PC-9 (cell line): ENCODE measurements around the gene CCL5.

ENCODE experiments used
- CTCF ChIP-seq: fragments of 200-600 bp; sonication (generic); conservative IDR thresholded peaks from 2 replicates; pipeline ENCODE4 v1.6.1; 2017; ENCODE audit warnings: mixed run types, antibody characterized with exemption, mild to moderate bottlenecking, moderate library complexity
- EZH2 ChIP-seq: fragments of 200-600 bp; sonication (generic); IDR thresholded peaks from 2 replicates; pipeline ENCODE4 v1.8.0; 2017; ENCODE audit warnings: antibody characterized with exemption, low read depth

DNA sequence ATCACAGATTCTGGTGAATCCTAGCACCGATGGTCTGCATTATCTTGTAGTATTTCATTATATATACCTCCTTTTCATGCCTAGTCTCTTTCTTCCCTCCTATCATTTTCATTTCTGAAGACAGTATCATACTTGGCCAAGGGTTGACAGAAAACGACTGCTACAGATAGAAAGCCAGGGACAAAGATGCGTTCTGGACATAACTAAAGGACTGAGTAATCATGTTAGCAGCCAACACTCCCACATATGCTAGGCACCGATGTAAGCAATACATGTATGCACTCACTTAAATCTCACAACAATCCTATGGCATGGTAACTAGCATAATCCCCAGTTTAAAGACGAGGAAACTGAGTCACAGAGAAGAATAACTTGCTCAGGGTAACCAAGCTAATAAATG is 27.5 kb upstream of the CCL5 start:
- no peak for TF ChIP-seq EZH2
- TF ChIP-seq CTCF: no peak
